Measurements from ENCODE around the gene SLC22A3.

DNA sequence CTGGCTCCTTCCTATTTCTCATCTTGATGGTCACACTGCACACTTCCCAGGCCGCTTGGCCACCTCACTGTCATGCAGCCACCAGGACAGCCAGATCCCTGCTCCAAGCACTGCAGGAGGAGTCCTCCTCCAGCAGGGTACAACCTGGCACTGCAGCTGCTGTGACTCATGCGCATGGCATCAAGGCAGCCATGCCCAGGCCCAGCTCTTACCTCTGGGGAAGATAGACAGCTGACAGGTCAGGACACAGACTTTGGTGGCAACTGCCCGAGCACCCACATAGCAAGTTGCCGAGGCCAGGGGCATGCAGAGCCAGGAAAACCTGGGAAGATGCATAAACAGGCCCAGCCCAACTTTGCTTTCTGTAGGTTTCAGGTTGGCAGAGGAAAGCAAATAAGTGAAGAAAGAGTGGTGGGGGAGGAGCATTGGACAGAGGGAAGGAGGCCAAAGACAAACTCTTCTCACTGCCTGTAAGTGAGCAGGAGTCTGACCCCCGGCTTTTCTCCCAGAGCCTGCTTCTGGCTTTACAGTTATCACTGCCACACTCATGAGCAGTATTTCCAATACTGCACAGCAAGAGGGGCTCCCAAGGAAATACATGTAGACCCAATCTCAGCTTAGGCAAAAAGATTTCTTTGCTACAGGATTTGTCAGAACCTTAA is 38.8 kb downstream of the SLC22A3 start:
- TF ChIP-seq EP300 (IDR thresholded peaks at IDR 0.05) = no peak
- peak in 2 of 3 donors; percentile 5 to 36 for TF ChIP-seq POLR2AphosphoS5 (IDR thresholded peaks at IDR 0.05)
- TF ChIP-seq CTCF (IDR thresholded peaks at IDR 0.05) = peak in 1 of 7 experiments; percentile 46
- TF ChIP-seq POLR2A (IDR thresholded peaks at IDR 0.05) = no peak

Measured in stomach (tissue), 4 donors.